GF-D8 (cell line): ENCODE measurements around the gene LYZL1.
"Not testable (repeated sequence)": the region's sequence is repeated elsewhere in the genome, so short reads cannot be mapped to it uniquely, and the experiment has no call there.

ENCODE experiments used
- DNase-seq: peaks from one replicate; lab custom pipeline; 2025; lab: John Stamatoyannopoulos, UW

Gene LYZL1

DNA sequence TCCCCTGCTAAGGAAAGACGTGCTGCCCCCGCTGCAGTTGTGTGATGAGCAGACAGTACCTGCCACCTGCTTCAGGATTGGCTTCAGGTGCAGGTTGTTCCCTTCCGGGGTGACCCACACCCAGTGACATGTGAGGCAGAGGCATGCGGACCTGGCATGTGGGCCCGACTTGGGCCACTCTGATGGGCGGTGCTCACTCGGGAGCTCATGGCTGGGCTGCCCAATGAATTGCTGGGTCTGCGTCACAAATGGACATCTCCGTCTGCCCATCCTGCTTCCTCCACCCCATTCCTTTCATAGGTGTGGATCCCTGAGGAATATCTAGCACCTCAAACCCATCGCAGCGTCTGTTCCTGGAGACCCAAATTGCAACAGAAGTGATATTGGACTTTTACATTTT, 19.3 kb downstream of the LYZL1 start:
- not testable (repeated sequence) for DNase-seq

DNA sequence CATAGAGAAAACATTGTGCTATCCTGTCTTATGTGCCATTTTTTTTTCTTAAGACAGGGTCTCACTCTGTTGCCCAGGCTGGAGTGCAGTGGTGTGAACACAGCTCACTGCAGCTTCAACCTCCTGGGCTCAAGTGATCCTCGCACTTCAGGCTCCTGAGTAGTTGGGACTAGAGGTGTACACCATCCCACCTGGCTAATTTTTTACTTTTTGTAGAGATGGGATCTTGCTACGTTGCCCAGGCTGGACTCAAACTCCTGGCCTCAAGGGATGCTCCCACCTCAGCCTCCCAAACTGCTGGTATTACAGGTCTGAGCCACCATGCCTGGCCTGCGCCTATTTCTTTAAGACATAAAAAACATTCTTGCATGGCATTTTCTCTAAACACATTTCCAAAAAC, 20.6 kb downstream of the LYZL1 start:
- no peak for DNase-seq

DNA sequence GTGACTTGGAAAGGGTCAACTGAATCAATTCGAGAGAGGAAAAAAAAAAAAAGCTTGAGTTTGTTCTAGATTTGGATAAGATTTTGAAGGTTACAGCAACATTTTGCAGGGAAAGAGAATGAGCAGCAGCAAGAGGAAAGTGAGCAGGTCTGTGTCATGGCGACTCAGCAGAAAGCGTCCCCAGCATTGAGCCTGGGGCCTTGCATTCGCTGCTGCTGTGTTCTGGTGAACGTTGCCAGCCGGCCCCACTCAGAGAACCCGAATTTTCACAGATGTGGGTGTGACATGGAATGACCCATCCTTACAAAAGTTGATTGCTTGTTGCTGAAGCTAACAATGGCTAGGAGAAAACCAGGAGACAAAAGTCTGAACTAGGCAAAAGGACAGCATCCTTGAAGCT, 21.6 kb downstream of the LYZL1 start:
- DNase-seq = not testable (repeated sequence)

DNA sequence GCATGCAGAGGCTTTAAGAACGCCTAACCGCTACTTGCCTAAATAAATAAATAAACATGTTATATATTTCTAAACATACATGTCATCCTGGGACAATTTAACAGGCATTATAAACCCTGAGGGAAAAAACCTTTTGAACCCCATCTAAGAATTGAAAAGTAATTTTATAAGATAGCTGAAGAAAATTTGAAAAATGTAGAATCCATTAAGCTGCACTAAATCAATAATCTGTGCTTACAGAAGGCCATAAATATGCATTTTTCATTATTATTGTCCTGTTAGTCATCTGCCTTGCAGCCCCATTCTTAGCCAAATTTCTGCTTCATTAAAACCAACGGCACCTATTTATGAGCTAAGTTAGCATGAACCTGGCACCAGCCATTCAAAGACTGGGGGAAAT, 24.2 kb downstream of the LYZL1 start:
- no peak for DNase-seq

DNA sequence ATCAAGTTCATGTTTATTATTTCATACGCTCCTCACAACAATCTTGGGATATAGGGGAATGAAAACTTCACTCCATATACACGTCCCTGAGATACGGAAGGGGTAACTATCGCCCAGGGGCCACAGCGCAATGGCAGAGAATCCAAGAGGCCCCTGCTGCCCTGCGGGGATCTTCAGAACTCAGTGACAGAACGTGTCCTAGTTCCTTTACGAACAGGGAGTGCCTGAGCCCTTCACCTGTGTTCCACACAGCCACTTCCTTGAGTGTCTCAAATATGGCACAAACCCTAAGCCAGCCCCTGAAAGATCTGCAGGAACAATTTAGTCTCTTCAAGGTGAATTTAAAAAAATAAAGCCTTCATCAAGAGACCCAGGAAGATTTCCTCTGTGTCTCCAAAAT, 25.9 kb downstream of the LYZL1 start:
- DNase-seq = no peak

DNA sequence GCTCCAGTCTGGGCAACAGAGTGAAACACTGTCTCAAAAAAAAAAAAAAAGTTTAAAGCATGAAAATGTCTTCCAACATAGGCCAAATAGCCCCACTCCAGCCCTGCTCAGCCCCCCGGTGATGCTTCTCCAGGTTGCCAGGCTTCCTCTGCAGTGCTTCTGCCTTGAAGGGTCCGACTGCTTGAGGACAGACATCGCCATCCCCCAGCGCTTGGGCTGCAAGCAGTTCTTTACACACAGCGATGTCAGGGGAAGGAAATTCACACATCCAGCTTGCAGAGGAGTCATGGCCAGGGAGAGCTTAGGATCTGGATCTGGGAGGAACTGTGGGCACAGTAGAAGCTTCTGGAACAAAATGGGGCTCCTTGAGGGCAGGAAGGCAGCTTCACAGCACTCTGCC, 26.9 kb downstream of the LYZL1 start:
- no peak for DNase-seq

DNA sequence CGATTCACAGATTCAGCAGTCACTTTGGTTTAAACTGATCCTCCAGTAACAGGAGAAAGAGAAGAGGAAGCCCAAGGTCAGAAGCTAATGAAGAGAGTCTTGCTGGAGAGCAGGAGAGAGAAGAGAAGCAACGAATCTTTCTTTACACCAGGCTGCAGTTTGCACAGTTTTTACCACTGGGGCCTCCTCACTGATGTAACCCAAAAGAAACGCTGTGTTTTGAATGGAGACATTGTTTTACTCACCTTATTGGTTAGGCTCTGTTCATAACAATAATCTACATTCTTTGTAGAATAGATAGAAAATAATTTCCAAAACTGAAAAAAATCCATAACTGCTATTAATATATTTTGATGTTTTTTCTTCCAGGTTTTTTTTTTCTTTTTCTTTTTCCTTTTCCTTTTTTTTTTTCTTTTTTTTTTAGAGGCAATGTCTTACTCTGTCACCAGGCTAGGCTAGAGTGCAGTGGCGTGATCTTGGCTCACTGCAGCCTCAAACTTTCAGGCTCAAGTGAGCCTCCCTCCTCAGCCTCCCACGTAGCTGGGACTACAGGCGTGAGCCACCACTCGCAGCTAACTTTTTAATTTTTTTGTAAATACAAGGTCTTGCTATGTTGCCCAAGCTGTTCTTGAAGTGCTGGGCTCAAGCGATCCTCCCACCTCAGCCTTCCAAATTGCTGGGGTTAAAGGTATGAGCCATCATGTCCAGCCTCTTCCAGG, 27.6 kb downstream of the LYZL1 start:
- no peak for DNase-seq

DNA sequence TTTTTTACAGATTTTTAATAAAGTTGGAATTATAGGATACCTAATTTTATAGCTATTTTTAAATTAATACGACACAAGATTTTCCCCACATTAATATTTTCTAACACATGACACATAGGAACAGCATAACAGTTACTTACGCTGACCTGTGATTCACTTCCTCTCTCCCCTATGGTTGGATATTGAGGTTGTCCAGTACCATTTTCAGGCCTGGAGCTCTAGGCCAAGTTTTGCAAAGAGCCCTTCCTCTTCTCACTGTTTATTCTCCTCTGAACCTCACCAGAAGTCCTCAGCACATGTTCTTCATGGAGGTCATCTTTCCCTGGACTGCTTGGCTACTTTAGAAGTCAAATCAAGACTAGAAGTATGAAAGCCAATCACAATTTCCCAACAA, 28.2 kb downstream of the LYZL1 start:
- DNase-seq = no peak

DNA sequence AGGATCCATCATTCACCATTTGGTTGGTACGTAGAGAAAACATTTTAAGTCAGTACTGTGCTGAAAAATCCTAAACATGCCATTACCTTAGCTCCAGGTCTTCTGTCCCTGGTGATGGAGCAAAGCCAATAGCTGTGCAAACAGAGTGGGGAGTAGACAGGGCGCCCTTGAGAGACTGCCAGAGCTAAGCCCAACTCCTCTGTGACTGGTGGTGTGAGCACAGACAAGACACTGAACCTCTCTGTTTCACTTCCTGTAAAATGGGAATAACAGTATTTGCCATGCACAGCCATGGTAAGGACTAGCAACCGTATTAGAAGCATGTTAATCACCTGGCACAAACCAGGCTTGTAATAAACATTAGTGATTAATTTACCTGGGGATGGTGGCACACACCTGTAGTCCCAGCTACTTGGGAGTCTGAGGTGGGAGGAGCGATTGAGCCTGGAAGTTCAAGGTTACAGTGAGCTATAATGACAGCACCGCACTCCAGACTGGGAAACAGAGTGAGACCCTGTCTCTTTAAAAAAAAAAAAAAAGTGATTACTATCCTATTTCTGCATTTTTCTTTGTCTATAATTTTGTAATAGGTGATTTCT, 28.7 kb downstream of the LYZL1 start:
- DNase-seq = no peak

DNA sequence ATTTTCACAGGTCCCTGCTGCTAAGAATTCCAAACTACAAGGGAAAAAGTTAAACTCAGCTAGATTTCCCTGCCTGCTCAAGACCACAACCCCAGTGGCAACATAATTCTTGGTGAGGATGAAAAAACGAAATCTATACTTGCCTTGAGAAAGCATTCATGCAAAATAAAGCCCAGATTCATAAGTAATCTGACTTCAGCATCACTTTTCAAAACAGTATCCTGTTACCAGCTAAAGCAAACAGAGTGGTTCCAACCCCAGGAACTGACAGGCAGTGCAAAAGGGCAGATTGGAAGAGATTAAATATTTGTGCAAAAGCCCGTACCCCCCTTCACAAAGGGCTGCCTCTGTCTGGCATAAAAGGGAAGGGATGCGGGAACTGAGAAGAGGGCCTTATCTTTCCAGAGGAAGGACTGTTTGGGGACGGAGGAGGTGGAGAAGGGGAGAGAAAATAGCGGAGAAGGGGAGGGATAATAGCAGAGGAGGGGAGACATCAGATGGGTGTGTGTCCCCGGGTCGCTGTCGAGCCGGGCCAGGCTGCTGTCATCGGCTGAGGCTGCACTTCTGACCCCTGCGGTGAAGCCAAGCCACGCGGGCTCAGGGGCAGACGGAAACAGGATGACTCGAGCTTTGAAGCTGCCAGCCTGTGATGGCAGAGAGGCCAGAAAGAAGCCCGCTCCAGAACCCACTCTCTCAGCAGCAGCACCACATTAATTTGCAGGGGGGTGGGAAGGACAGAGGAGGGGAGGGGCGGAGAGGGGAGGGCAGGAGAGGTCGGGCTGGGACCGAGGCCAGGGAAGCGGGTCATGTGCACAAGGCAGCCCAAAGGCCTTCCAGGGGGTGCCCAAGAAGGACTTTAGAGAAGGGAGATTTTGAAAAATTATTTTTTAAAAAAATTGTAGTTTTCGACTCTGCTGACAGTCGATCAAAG, 29.5 kb downstream of the LYZL1 start:
- DNase-seq = peak; percentile 5

DNA sequence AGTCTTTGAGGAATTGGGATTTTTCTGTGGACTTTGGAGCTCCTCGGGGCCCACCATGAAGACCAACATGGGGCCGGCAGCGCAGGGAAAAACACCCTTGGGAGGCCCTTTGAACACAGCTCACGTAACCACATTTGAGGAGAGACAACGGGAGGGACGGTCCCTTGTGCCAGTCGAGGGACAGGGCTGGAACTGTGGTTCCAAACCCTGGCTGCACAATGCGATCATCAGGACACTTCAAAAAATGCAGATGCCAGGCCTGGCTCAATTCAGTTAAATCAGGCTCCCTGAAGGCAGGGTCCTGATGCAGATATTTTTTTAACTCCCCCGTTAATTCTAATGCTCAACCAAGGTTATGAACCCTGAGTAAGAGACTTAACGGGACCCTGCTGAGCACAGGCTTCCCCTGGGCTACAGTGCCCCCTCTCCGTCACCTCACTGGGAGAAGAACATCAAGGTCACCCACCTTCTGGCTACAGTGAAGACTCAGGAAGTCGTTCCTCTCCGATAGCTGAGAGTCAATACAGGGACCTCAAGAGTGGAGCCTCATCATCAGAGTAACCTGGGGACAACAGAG, 30.4 kb downstream of the LYZL1 start:
- no peak for DNase-seq

DNA sequence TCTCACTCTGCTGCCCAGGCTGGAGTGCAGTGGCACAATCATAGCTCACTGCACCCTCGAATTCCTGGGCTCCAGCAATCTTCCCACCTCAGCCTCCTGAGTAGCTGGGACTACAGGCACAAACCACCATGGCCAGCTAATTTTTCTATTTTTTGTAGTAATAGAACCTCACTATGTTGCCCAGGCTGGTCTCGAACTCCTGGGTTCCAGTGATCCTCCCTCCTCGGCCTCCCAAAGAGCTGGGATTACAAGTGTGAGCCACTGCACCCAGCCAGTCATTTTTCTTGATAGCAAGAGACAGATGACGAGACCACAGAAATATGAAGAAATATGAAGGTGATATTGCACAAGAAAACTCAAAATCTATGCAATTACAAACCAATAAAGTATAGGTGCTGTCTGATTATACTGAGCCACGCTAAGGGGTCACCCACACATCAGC, 31.8 kb downstream of the LYZL1 start:
- peak; percentile 42 for DNase-seq

DNA sequence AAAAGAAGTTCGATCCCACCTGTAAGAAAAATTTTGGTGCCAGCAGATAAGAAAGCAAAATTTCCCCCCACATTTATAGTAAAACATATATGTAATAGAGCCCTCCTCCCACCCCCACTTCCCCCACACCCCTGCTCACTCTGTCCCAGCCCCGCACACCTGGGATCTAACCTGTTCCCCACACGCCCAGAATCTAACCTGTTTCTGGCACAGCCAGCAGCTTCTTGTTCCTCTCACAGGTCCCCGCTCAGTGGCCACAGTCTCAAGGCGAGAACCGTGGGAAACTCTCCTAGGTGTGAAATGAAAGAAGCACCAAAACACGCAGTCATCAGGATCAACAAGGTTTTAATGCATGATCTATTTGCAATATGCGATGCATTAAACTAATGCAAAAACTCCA, 32.8 kb downstream of the LYZL1 start:
- no peak for DNase-seq

DNA sequence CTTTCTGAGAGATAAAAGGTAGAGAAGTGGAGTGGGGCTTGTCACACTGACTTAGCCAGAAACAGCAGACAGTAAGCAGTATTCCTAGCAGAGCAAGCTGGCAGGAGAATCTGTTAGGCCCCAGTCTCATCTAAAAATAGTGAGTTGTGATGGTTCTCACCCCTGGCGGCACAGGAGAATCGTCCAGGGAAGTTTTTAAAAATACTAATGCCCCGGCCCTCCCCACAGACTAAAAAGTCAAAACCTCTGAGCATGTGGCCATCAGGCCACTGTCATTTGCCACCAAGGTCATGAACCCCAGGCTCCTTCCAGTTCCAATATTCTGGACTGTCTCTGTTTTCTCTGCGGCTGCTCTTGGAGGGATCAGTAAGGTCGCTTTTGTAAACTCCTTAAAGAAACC, 34.0 kb downstream of the LYZL1 start:
- no peak for DNase-seq

DNA sequence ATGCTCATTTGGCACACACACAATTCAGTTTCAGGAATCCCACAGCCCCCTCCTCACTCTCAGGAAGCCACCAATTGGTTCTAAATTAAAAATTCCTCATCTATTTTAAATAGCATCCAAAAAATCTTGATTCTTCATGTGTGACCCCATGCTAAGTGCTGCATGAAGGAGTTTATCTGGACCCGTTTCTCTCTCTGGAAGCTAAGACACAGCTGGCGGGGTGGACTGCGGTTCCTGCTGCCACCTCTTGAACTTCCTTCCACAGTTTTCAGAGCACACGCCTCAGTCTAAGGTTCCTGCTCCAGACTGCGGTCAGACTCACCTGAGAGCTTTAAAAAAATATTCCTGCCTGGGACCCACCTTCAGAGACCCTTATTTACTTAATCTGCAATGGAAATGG, 34.5 kb downstream of the LYZL1 start:
- DNase-seq = no peak

DNA sequence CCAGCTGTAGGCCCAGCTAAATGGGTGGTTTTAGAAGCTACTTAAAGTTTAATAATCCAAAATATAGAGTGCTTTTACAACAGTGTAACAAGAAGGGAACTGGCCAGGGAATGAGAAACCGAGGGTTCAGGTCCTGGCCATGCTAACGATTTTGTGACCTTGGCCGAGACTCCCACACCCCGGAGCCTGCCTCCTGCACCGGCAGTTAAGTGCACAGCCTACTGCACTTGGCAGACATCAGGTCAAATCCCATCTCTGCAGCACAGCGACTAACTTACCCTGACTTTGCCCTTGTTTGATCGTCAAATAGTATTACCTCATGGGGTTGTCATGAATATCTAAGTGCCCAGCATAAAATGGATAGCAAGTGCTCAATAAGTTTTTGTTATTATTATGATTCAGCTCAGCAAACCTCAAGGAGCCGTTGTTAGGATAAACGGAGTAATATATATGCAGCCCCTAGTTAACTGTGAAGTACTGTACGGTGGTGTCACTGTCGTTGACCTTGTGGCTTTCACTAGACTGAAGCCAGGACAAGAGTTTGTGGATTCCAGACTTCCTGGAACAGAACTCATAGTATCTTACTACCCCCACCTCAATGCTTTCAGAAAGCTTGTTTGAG, 35.5 kb downstream of the LYZL1 start:
- DNase-seq = no peak

DNA sequence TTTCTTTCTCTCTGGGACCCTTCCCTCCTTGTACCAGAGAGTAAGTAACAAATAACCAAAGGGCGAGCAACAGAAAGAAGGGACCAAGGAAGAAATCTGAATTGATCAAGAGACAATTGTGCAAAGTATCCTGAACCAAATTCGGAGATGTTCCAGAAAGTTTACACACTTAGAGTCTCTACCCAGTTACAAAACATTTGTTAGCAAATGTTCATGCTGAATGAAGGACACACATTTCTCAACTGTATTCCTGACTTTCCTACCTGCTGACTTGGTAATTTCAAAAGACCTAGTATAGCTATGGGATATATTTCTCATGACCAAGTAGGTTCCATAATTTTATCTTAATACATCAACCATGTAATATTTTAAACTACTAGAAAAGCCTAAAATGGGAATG, 37.4 kb downstream of the LYZL1 start:
- no peak for DNase-seq

DNA sequence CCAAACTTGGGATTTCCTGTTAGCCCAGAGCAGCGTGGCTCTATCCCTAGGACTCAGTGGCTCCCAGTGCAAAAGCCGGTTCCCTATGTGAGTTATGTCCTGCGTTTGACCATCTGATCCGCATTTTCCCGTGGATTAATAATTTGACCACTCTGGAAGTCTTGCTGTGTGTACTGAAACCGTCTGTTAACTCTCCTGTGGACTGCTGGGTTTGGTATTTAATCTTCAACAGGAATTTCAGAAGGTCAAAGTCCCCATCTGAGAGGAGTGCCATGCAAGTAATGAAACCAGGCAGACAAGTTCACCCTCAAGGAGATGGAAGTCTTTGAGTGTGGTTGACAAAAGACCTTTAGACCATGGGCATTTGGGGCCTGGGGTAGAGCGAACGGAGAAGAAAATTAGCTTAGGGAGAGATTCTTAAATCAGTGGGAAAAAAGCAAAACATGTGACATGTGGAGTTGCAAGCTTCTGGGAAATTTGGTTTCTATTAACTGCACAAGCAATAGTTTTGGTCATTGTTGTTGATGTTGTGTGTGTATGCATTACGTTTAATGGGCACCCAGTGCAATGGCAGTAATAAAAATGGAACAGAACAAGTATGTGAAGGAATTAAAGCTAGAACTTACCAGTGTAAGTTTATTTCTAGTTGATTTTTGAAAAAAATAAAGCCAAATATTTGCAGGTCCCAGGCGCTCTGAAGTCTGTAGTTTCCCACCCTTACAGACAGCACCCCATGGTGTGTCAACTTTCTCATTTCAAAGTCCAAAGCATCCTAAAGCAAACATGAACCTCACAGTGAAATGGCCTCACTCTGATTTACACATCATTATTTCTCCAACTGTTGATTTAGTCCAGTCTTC, 38.2 kb downstream of the LYZL1 start:
- DNase-seq = no peak

DNA sequence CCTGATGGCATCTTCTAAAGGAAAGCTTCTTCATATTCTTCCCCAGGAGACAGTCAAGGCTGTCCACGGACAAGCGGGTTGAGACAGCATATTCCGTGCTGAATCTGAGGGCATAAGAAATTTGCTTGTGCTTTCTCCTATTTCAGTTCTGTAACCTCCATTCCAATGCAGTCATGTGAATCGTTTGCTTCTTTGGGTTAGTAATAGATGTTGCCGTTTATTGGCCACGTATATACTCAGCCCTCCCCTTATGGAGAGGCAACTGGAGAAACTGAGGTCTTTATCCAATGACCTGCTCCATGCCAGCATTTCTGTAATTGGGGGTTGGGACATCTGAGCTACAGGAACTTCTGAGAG, 38.9 kb downstream of the LYZL1 start:
- no peak for DNase-seq

DNA sequence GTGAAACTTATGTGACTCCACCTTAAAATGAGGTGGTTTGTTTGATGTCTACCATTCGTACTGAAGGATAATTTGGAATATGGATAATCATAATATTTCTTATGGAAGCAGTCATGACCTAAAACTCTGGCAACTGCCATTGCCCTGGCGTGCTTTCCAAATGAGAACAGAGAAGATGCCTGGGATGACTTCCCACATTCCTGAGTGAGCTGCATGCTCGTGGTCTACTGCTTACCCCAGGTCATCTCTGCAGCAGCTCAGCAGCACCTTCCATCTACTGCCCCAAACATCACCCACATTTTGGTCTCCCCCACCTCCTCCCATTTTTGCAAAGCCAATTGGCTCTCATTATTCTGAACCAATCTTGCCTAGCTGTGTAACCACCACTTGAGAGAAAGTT, 40.1 kb downstream of the LYZL1 start:
- no peak for DNase-seq

DNA sequence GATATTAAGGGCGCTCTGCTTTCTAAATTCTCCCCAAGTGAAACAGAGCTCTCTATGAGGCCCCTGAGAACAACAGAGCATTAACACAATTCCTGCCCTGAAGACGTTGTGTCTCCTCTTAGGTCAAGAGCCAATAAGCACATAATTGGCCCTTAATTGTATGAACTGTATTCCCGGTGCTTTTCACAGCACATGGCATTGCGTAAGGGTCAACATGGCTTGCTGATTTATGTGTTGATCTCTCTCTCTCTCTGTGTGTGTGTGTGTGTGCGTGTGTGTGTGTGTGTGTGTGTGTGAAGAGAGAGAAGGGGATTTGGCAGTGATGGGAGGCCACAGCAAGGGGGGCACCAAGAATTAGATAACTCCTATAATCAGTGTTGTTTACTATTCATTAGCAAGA, 40.5 kb downstream of the LYZL1 start:
- DNase-seq = no peak
